OCI-LY1 (cell line): ENCODE data around the gene TAS1R3.

Experiments used
- CTCF ChIP-seq: fragments of 200-600 bp; sonication (generic), shearing (Covaris generic); IDR thresholded peaks from 2 replicates; pipeline ENCODE4 v1.5.1; 2017; ENCODE audit warnings: mild to moderate bottlenecking, antibody characterized with exemption, low read length, moderate library complexity, mixed read lengths
- EZH2 ChIP-seq: fragments of 200-600 bp; sonication (generic), shearing (Covaris generic); IDR thresholded peaks from 2 replicates; pipeline ENCODE4 v1.8.0; 2017; ENCODE audit warnings: borderline replicate concordance, mixed run types, mild to moderate bottlenecking, antibody characterized with exemption, low read length, moderate library complexity, mixed read lengths

- TF ChIP-seq EZH2 (no peak), CTCF (no peak)
These were observed 27.3 kb upstream of the TAS1R3 start for GRCh38 chr1:1303736-1304135.
